Astrocyte (in vitro differentiated cells and primary cell): ENCODE results near the gene C17orf100.

ENCODE experiments used
- CTCF ChIP-seq: IDR thresholded peaks from 2 replicates; pipeline ENCODE4 v1.5.1; 2011; ENCODE audit warnings: low read depth, mild to moderate bottlenecking, inconsistent platforms, low read length, moderate library complexity; ENCODE audit not compliant: insufficient read depth
- EZH2 ChIP-seq: IDR thresholded peaks from 2 replicates; pipeline ENCODE4 v1.6.1; 2012; ENCODE audit warnings: mild to moderate bottlenecking, low read length, inconsistent platforms; ENCODE audit not compliant: insufficient read depth

- TF ChIP-seq CTCF (no peak), EZH2 (no peak)
Measured at GRCh38 chr17:6675201-6675825, 23.8 kb downstream of the C17orf100 start.
